Natural killer cell treated with Interleukin-12 subunit alpha and Interleukin-12 subunit beta and Interleukin-15 and Interleukin-18, amount 100 ng/mL, for 72 hours (primary cell): ENCODE data around the gene HERC2. TPM values are rescaled to one million over a fixed set of nuclear protein-coding genes. Genes with fewer than 3 reads are reported as not detected.

Source experiments
- ATAC-seq, 2 donors: fragments of 150-1000 bp; cut with Tn5 transposase in 1 of 2; sonication (Bioruptor Pico), chemical (Tn5 transposase) in 1 of 2; 2 replicates each; pipeline ENCODE4 v1.10.0; 2021
- DNase-seq: peaks from one replicate; pipeline ENCODE4 v3.0.0; 2022; ENCODE audit warnings: low spot score
- H3K27ac Mint-ChIP-seq, 2 donors: 1 replicate in 1 of 2; 2 replicates in 1 of 2; pipeline ENCODE4 v1.8.0; 2022; ENCODE audit warnings: mixed read lengths in 2 of 2, mild to moderate bottlenecking in 1 of 2, moderate library complexity in 1 of 2
- H3K27me3 Mint-ChIP-seq, 2 donors: 1 replicate in 1 of 2; 2 replicates in 1 of 2; pipeline ENCODE4 v1.8.0; 2022; ENCODE audit warnings: mixed read lengths in 2 of 2
- H3K36me3 Mint-ChIP-seq: one replicate; pipeline ENCODE4 v1.8.0; 2022; ENCODE audit warnings: mixed read lengths
- H3K4me1 Mint-ChIP-seq, 2 donors: 1 replicate in 1 of 2; 2 replicates in 1 of 2; pipeline ENCODE4 v1.8.0; 2022; ENCODE audit warnings: low read depth in 2 of 2, mixed read lengths in 2 of 2, mild to moderate bottlenecking in 1 of 2
- H3K4me3 Mint-ChIP-seq: one replicate; pipeline ENCODE4 v1.8.0; 2022; ENCODE audit warnings: mixed read lengths
- H3K9me3 Mint-ChIP-seq: 2 replicates; pipeline ENCODE4 v1.8.0; 2022; ENCODE audit warnings: mixed read lengths
- total RNA-seq, 2 donors: library from RNA; stranded (reverse); gene quantifications; one replicate each; pipeline ENCODE4 v1.2.3, GENCODE V29; 2022

The HERC2 gene
- total RNA-seq, 2 donors from 2014 or later: 42.7 to 95.8 TPM

- Mint-ChIP-seq H3K9me3 (peaks cover 2% of the 10 kb centered on the region), H3K4me1 (peaks cover 28 to 36% of the 10 kb centered on the region in 2 donors), H3K27ac (no peak overlapping the region), H3K27me3 (peaks cover 32 to 55% of the 10 kb centered on the region in 2 donors), H3K36me3 (peaks cover 9% of the 10 kb centered on the region), H3K4me3 (no peak overlapping the region)
- DNase-seq: no peak
- no peak for ATAC-seq
These were observed 220.8 kb downstream of the HERC2 start for GRCh38 chr15:28101201-28101600.

- DNase-seq (no peak), ATAC-seq (no peak)
- H3K9me3 Mint-ChIP-seq: peaks cover 2% of the 10 kb centered on the region
- H3K27ac Mint-ChIP-seq: no peak overlapping the region
- peaks cover 9% of the 10 kb centered on the region for H3K36me3 Mint-ChIP-seq
- H3K4me3 Mint-ChIP-seq: peak overlapping the region; percentile 52
- H3K27me3 Mint-ChIP-seq: peaks cover 28 to 50% of the 10 kb centered on the region in 2 donors
- peaks cover 23 to 31% of the 10 kb centered on the region in 2 donors for H3K4me1 Mint-ChIP-seq
These were observed 221.3 kb downstream of the HERC2 start for GRCh38 chr15:28100516-28101195.

- Mint-ChIP-seq H3K27me3 (peaks cover 23 to 41% of the 10 kb centered on the region in 2 donors), H3K4me1 (peaks cover 16 to 24% of the 10 kb centered on the region in 2 donors), H3K4me3 (peak overlapping the region; percentile 52), H3K27ac (no peak overlapping the region), H3K9me3 (peaks cover 2% of the 10 kb centered on the region), H3K36me3 (peaks cover 9% of the 10 kb centered on the region)
- DNase-seq (no peak), ATAC-seq (no peak)
These were observed 222.3 kb downstream of the HERC2 start for GRCh38 chr15:28099555-28100140.

GRCh38 chr15:28098766-28099554, 223.0 kb downstream of the HERC2 start, which contains the start of gene OCA2:
Gene OCA2 (minus strand): TSS chr15:28099315. CDS start chr15:28081874, 17,441 bp downstream.
- Mint-ChIP-seq H3K27me3 (peaks cover 22 to 40% of the 10 kb centered on the region in 2 donors), H3K36me3 (peaks cover 9% of the 10 kb centered on the region), H3K4me3 (peak within 1 kb of the TSS; percentile 72), H3K9me3 (peaks cover 2% of the 10 kb centered on the region), H3K27ac (no peak within 1 kb of the TSS), H3K4me1 (peaks cover 15 to 24% of the 10 kb centered on the region in 2 donors)
- ATAC-seq (peak; percentile 11 to 49), DNase-seq (peak; percentile 75)

- Mint-ChIP-seq H3K27ac (no peak overlapping the region), H3K36me3 (peaks cover 9% of the 10 kb centered on the region), H3K4me1 (peaks cover 15 to 24% of the 10 kb centered on the region in 2 donors), H3K27me3 (peaks cover 27 to 43% of the 10 kb centered on the region in 2 donors), H3K4me3 (peak overlapping the region; percentile 72), H3K9me3 (peaks cover 2% of the 10 kb centered on the region)
- DNase-seq (no peak), ATAC-seq (no peak)
These were observed 223.6 kb downstream of the HERC2 start for GRCh38 chr15:28098360-28098765.

GRCh38 chr15:28097656-28098359, 224.2 kb downstream of the HERC2 start:
- Mint-ChIP-seq H3K4me1 (peaks cover 15 to 24% of the 10 kb centered on the region in 2 donors), H3K27me3 (peaks cover 26 to 43% of the 10 kb centered on the region in 2 donors), H3K9me3 (peaks cover 2% of the 10 kb centered on the region), H3K27ac (peak overlapping the region in 1 of 2 donors; percentile 16), H3K4me3 (peak overlapping the region; percentile 72), H3K36me3 (peaks cover 10% of the 10 kb centered on the region)
- ATAC-seq (no peak), DNase-seq (no peak)

GRCh38 chr15:28096670-28097431, 225.1 kb downstream of the HERC2 start:
- Mint-ChIP-seq H3K4me1 (peaks cover 15 to 24% of the 10 kb centered on the region in 2 donors), H3K4me3 (peak overlapping the region; percentile 76), H3K9me3 (peaks cover 2% of the 10 kb centered on the region), H3K36me3 (peaks cover 14% of the 10 kb centered on the region), H3K27me3 (peaks cover 29 to 49% of the 10 kb centered on the region in 2 donors), H3K27ac (no peak overlapping the region)
- DNase-seq (no peak), ATAC-seq (no peak)

- H3K4me1 Mint-ChIP-seq: peaks cover 15 to 24% of the 10 kb centered on the region in 2 donors
- no peak overlapping the region for H3K27ac Mint-ChIP-seq
- H3K27me3 Mint-ChIP-seq: peaks cover 29 to 49% of the 10 kb centered on the region in 2 donors
- ATAC-seq (peak in 1 of 2 donors; percentile 1), DNase-seq (no peak)
- H3K9me3 Mint-ChIP-seq: peaks cover 2% of the 10 kb centered on the region
- H3K36me3 Mint-ChIP-seq: peaks cover 16% of the 10 kb centered on the region
- peak overlapping the region; percentile 76 for H3K4me3 Mint-ChIP-seq
These were observed 225.6 kb downstream of the HERC2 start for GRCh38 chr15:28096411-28096669.

GRCh38 chr15:28094732-28095521, 227.1 kb downstream of the HERC2 start:
- ATAC-seq (peak; percentile 25 to 40), DNase-seq (no peak)
- Mint-ChIP-seq H3K9me3 (peaks cover 2% of the 10 kb centered on the region), H3K27ac (no peak overlapping the region), H3K36me3 (peaks cover 24% of the 10 kb centered on the region), H3K4me3 (peak overlapping the region; percentile 76), H3K27me3 (peaks cover 34 to 51% of the 10 kb centered on the region in 2 donors), H3K4me1 (peaks cover 11 to 19% of the 10 kb centered on the region in 2 donors)

- Mint-ChIP-seq H3K36me3 (peaks cover 26% of the 10 kb centered on the region), H3K27ac (no peak overlapping the region), H3K4me1 (peaks cover 7 to 14% of the 10 kb centered on the region in 2 donors), H3K27me3 (peaks cover 34 to 54% of the 10 kb centered on the region in 2 donors), H3K4me3 (peak overlapping the region; percentile 40), H3K9me3 (no peaks in the 10 kb centered on the region)
- DNase-seq (no peak), ATAC-seq (no peak)
These were observed 228.0 kb downstream of the HERC2 start for GRCh38 chr15:28093752-28094535.

- Mint-ChIP-seq H3K4me1 (peaks cover 7 to 8% of the 10 kb centered on the region in 2 donors), H3K27ac (no peak overlapping the region), H3K4me3 (no peak overlapping the region), H3K27me3 (peaks cover 31 to 57% of the 10 kb centered on the region in 2 donors), H3K9me3 (no peaks in the 10 kb centered on the region), H3K36me3 (peaks cover 31% of the 10 kb centered on the region)
- no peak for ATAC-seq
- no peak for DNase-seq
These were observed 230.7 kb downstream of the HERC2 start for GRCh38 chr15:28091313-28091712.
